ENCODE data around the gene ZNHIT1. TPM values are rescaled to one million over a fixed set of nuclear protein-coding genes. Genes with fewer than 3 reads are reported as not detected.

The ZNHIT1 gene
- total RNA-seq, 1 donor from 2014 or later = 39.1 TPM

GRCh38 chr7:101174322-101174854 lies 43.6 kb upstream of the ZNHIT1 start:
- H2AFZ ChIP-seq (replicated peaks) = no peak overlapping the region
- peaks cover 83% of the 10 kb centered on the region for H3K27me3 Mint-ChIP-seq (ENCODE audit: insufficient read depth, low read depth)

GRCh38 chr7:101175664-101176063 lies 42.3 kb upstream of the ZNHIT1 start:
- no peak overlapping the region for H3K27ac Mint-ChIP-seq
- Histone ChIP-seq H4K20me1 (ENCODE audit: low read depth) (peaks cover 42% of the 10 kb centered on the region), H3K9me3 (ENCODE audit: low read depth) (no peaks in the 10 kb centered on the region), H3K4me1 (peaks cover 32% of the 10 kb centered on the region), H3K27ac (no peak overlapping the region), H3K9ac (no peak overlapping the region), H3K79me2 (ENCODE audit: low read depth) (no peaks in the 10 kb centered on the region), H3K4me3 (no peak overlapping the region), H3K4me2 (no peak overlapping the region), H3F3A (ENCODE audit: low read depth) (peaks cover 34% of the 10 kb centered on the region), H3K36me3 (no peaks in the 10 kb centered on the region), H3K27me3 (peaks cover 100% of the 10 kb centered on the region), H2AFZ (replicated peaks) (no peak overlapping the region)
- peaks cover 74% of the 10 kb centered on the region for H3K27me3 Mint-ChIP-seq (ENCODE audit: insufficient read depth, low read depth)
- H3K4me3 Mint-ChIP-seq = peak overlapping the region; percentile 48
- DNase-seq (ENCODE audit: low spot score) = no peak
- H3K4me1 Mint-ChIP-seq = peaks cover 26% of the 10 kb centered on the region
- TF ChIP-seq, protein P1, sequence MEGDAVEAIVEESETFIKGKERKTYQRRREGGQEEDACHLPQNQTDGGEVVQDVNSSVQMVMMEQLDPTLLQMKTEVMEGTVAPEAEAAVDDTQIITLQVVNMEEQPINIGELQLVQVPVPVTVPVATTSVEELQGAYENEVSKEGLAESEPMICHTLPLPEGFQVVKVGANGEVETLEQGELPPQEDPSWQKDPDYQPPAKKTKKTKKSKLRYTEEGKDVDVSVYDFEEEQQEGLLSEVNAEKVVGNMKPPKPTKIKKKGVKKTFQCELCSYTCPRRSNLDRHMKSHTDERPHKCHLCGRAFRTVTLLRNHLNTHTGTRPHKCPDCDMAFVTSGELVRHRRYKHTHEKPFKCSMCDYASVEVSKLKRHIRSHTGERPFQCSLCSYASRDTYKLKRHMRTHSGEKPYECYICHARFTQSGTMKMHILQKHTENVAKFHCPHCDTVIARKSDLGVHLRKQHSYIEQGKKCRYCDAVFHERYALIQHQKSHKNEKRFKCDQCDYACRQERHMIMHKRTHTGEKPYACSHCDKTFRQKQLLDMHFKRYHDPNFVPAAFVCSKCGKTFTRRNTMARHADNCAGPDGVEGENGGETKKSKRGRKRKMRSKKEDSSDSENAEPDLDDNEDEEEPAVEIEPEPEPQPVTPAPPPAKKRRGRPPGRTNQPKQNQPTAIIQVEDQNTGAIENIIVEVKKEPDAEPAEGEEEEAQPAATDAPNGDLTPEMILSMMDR (IDR thresholded peaks at IDR 0.05) = no peak
- no peak for TF ChIP-seq EZH2 (IDR thresholded peaks at IDR 0.05)
- TF ChIP-seq EZH2phosphoT487 (IDR thresholded peaks at IDR 0.05) = no peak
- H3K9me3 Mint-ChIP-seq = peaks cover 3% of the 10 kb centered on the region
- H3K36me3 Mint-ChIP-seq = no peaks in the 10 kb centered on the region

More at GRCh38 chr7:101174322-101174854, 43.6 kb upstream of the ZNHIT1 start:
- Histone ChIP-seq H3K27me3 (peaks cover 100% of the 10 kb centered on the region), H3K4me1 (peaks cover 29% of the 10 kb centered on the region), H3K36me3 (no peaks in the 10 kb centered on the region), H3K79me2 (ENCODE audit: low read depth) (no peaks in the 10 kb centered on the region), H4K20me1 (ENCODE audit: low read depth) (peaks cover 50% of the 10 kb centered on the region), H3F3A (ENCODE audit: low read depth) (peaks cover 29% of the 10 kb centered on the region), H3K9me3 (ENCODE audit: low read depth) (no peaks in the 10 kb centered on the region), H3K4me2 (peak overlapping the region; percentile 73), H3K27ac (no peak overlapping the region), H3K4me3 (peak overlapping the region; percentile 27), H3K9ac (no peak overlapping the region)
- Mint-ChIP-seq H3K4me3 (peak overlapping the region; percentile 69), H3K36me3 (no peaks in the 10 kb centered on the region), H3K9me3 (peaks cover 2% of the 10 kb centered on the region), H3K27ac (no peak overlapping the region), H3K4me1 (peaks cover 33% of the 10 kb centered on the region)
- TF ChIP-seq EZH2 (IDR thresholded peaks at IDR 0.05) (no peak), EZH2phosphoT487 (IDR thresholded peaks at IDR 0.05) (no peak)
- TF ChIP-seq, protein P1 (IDR thresholded peaks at IDR 0.05) = no peak
- DNase-seq (ENCODE audit: low spot score) = peak; percentile 52

- no peak overlapping the region for H3K4me3 ChIP-seq
- H2AFZ ChIP-seq (replicated peaks) = no peak overlapping the region
- no peaks in the 10 kb centered on the region for H3K79me2 ChIP-seq (ENCODE audit: low read depth)
- H3K9ac ChIP-seq = no peak overlapping the region
- no peak overlapping the region for H3K27ac Mint-ChIP-seq
- H3K4me3 Mint-ChIP-seq = no peak overlapping the region
- H3K9me3 Mint-ChIP-seq = peaks cover 5% of the 10 kb centered on the region
- H3K36me3 Mint-ChIP-seq = no peaks in the 10 kb centered on the region
- H3K9me3 ChIP-seq (ENCODE audit: low read depth) = no peaks in the 10 kb centered on the region
- no peaks in the 10 kb centered on the region for H3K36me3 ChIP-seq
- H3K4me1 ChIP-seq = peaks cover 22% of the 10 kb centered on the region
- H3K27me3 ChIP-seq = peaks cover 96% of the 10 kb centered on the region
- peaks cover 20% of the 10 kb centered on the region for H3K4me1 Mint-ChIP-seq
- H3K27me3 Mint-ChIP-seq (ENCODE audit: insufficient read depth, low read depth) = peaks cover 70% of the 10 kb centered on the region
- TF ChIP-seq, protein P1 (IDR thresholded peaks at IDR 0.05) = no peak
- no peak for TF ChIP-seq EZH2 (IDR thresholded peaks at IDR 0.05)
- TF ChIP-seq EZH2phosphoT487 (IDR thresholded peaks at IDR 0.05) = no peak
- peaks cover 43% of the 10 kb centered on the region for H3F3A ChIP-seq (ENCODE audit: low read depth)
- H3K4me2 ChIP-seq = no peak overlapping the region
- H3K27ac ChIP-seq = no peak overlapping the region
- DNase-seq (ENCODE audit: low spot score) = no peak
- peaks cover 22% of the 10 kb centered on the region for H4K20me1 ChIP-seq (ENCODE audit: low read depth)
Measured at GRCh38 chr7:101177644-101178043, 40.3 kb upstream of the ZNHIT1 start.
